Mesothelial cell of epicardium (in vitro differentiated cells): ENCODE measurements around the gene ZNF213. TPM values are rescaled to one million over a fixed set of nuclear protein-coding genes. Genes with fewer than 3 reads are reported as not detected.

Source experiments
- DNase-seq, 2 experiments: peaks; one replicate each; pipeline ENCODE4 v3.0.0; 2021; ENCODE audit warnings: low spot score in 2 of 2; ENCODE audit not compliant: unreplicated experiment in 2 of 2
- H3K27ac Mint-ChIP-seq: 2 replicates; pipeline ENCODE4 v1.8.0; 2021; ENCODE audit warnings: mixed read lengths
- H3K27me3 Mint-ChIP-seq: 2 replicates; pipeline ENCODE4 v1.8.0; 2021; ENCODE audit warnings: low read depth, mixed read lengths
- H3K36me3 Mint-ChIP-seq: 2 replicates; pipeline ENCODE4 v1.8.0; 2021; ENCODE audit warnings: mixed read lengths
- H3K4me1 Mint-ChIP-seq: 2 replicates; pipeline ENCODE4 v1.8.0; 2021; ENCODE audit warnings: mixed read lengths
- H3K4me3 Mint-ChIP-seq: 2 replicates; pipeline ENCODE4 v1.8.0; 2021; ENCODE audit warnings: mild to moderate bottlenecking, moderate library complexity, mixed read lengths
- H3K9me3 Mint-ChIP-seq: 2 replicates; pipeline ENCODE4 v1.8.0; 2021; ENCODE audit warnings: mixed read lengths
- CTCF ChIP-seq: fragments of 200-600 bp; sonication (generic); IDR thresholded peaks from one replicate; pipeline ENCODE4 v1.5.0; 2021; ENCODE audit warnings: antibody characterized with exemption; ENCODE audit not compliant: unreplicated experiment
- total RNA-seq: library from RNA; stranded (reverse); gene quantifications from 3 replicates; pipeline ENCODE4 v1.2.1, GENCODE V29; 2021

The ZNF213 gene
- total RNA-seq, 1 donor from 2014 or later, result 13.4 TPM

GRCh38 chr16:3131755-3132377 is 3.0 kb upstream of the ZNF213 start:
- TF ChIP-seq CTCF, result peak; percentile 42
- Mint-ChIP-seq H3K4me3 (peak overlapping the region; percentile 26), H3K36me3 (peaks cover 9% of the 10 kb centered on the region), H3K27ac (peak overlapping the region; percentile 64), H3K9me3 (no peaks in the 10 kb centered on the region), H3K4me1 (peaks cover 30% of the 10 kb centered on the region), H3K27me3 (no peaks in the 10 kb centered on the region)
- no peak for DNase-seq

- Mint-ChIP-seq H3K36me3 (peaks cover 9% of the 10 kb centered on the region), H3K27ac (peak overlapping the region; percentile 99), H3K9me3 (no peaks in the 10 kb centered on the region), H3K4me3 (peak overlapping the region; percentile 100), H3K4me1 (peaks cover 30% of the 10 kb centered on the region), H3K27me3 (no peaks in the 10 kb centered on the region)
- TF ChIP-seq CTCF, result no peak
- DNase-seq, result no peak
Measured at GRCh38 chr16:3133844-3134243, 985 bp upstream of the ZNF213 start.

GRCh38 chr16:3135126-3135715 is 392 bp downstream of the ZNF213 start:
- Mint-ChIP-seq H3K9me3 (no peaks in the 10 kb centered on the region), H3K27me3 (no peaks in the 10 kb centered on the region), H3K36me3 (peaks cover 8% of the 10 kb centered on the region), H3K4me3 (peak overlapping the region; percentile 100), H3K27ac (peak overlapping the region; percentile 96), H3K4me1 (peaks cover 22% of the 10 kb centered on the region)
- peak in 1 of 2 experiments; percentile 73 for DNase-seq
- no peak for TF ChIP-seq CTCF

- H3K27me3 Mint-ChIP-seq, result no peaks in the 10 kb centered on the region
- no peak overlapping the region for H3K4me3 Mint-ChIP-seq
- no peak for DNase-seq
- H3K4me1 Mint-ChIP-seq, result peaks cover 19% of the 10 kb centered on the region
- H3K9me3 Mint-ChIP-seq, result no peaks in the 10 kb centered on the region
- peaks cover 9% of the 10 kb centered on the region for H3K36me3 Mint-ChIP-seq
- no peak overlapping the region for H3K27ac Mint-ChIP-seq
- no peak for TF ChIP-seq CTCF
Measured at GRCh38 chr16:3137267-3137666, 2.4 kb downstream of the ZNF213 start.

GRCh38 chr16:3138342-3138741 is 3.5 kb downstream of the ZNF213 start:
- no peaks in the 10 kb centered on the region for H3K27me3 Mint-ChIP-seq

More at GRCh38 chr16:3138342-3138741, 3.5 kb downstream of the ZNF213 start:
- TF ChIP-seq CTCF, result no peak
- no peak for DNase-seq
- Mint-ChIP-seq H3K4me3 (no peak overlapping the region), H3K36me3 (peaks cover 14% of the 10 kb centered on the region), H3K4me1 (peaks cover 15% of the 10 kb centered on the region), H3K9me3 (no peaks in the 10 kb centered on the region), H3K27ac (no peak overlapping the region)
